ENCODE measurements around the gene KAT7. TPM values are rescaled to one million over a fixed set of nuclear protein-coding genes. Genes with fewer than 3 reads are reported as not detected.
A peak's percentile ranks its signal among the peaks of the same experiment; 100 is the strongest.

Gene KAT7
- total RNA-seq, 1 experiment from 2014 or later = 38.1 TPM

DNA sequence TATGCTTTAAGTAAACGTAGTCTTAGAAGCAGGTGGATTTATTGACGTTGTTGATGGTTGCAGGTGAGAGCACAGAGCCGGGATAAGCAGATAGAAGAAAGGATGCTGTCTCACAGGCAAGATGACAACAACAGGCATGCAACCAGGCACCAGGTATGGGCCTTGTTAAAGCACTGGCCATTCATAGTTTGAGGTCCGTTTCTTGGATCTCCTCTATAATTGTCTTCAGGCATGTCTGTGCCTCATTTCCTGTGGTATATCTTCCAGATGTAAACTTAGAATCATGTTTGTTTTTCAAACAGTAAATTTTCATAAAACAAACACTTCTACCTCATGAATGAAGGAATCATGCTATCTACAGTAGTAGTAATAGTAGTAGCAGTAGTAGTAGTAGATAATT lies 20.6 kb downstream of the KAT7 start:
- no peak for DNase-seq (ENCODE audit: low read depth)

DNA sequence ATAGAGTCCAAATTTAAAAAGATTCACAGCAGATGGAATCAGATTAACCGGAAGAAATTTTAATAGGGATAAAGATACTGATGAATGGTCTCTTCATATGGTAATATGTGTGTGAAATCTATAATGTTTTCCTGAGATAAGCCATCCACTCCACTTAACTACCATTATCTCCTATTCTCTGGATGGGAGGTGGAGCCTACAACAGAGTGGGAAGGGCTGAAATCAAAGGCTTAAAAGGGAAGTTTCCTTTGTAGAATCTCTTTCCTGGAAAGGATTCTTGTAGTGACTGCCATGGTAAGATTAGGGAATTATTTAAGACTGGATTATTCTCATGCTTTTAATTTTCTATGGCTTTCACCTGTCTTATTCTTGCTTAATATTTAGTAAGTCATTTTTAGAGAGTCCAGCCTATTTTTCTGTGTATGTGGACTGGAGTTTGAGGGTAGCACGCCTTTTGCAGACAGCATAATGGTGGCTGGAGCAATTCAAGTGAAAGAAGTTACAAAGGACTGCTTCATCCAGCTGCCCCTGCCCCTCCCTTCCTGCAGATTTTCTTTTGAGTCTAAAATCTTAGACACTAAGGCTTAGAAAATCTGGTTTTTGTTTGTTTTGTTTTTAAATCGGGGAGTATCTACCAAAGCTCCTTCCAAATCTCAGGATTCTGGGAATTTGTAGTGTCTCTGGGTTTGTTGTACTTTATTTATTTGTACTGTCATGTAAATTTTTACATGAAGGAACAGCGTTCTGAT lies 26.5 kb downstream of the KAT7 start:
- no peak for DNase-seq (ENCODE audit: low read depth)

DNA sequence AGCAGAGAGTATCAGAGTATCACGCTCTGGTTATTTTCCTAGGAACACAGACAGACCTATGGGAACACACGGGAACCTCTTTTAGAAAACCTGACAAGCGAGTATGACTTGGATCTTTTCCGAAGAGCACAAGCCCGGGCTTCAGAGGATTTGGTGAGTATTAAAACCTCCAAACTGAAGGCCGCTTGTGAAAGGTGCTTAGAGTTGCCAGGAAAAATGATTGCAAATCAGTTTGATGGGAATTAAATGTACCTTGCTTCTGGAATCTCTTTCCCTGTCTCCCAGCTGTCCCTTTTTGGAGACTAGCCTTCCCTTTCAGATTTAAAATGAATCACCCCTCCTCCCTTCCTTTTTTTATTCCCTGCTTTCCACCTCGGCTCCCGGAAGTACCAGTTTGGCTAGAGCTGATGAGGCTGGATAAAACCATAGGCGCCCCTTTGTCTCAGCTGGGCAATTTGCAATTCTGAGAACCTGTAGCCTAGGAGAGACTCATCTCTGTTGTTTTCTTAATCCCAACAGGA lies 27.3 kb downstream of the KAT7 start:
- DNase-seq (ENCODE audit: low read depth) = no peak

GRCh38 chr17:49817993-49818392 lies 29.5 kb downstream of the KAT7 start:
- no peak for DNase-seq (ENCODE audit: low read depth)

GRCh38 chr17:49819138-49819537 lies 30.7 kb downstream of the KAT7 start:
- no peak for DNase-seq (ENCODE audit: low read depth)

DNA sequence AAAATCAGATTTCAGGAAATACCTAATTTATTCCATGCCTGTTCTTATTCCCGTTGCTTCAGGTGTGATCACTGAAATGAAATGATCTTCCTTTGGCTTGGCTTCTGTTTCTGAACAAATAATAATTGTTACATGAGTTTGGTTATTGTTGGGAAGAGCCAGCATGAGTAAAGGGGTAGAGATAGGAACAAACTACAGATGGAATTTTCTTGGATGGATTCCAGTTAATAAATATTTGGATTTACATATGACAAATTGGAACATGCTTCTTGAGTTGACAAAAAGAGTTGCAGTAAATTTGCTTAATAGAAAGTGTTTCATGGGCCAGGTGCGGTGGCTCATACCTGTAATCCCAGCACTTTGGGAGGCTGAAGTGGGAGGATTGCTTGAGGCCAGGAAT lies 31.2 kb downstream of the KAT7 start:
- no peak for DNase-seq (ENCODE audit: low read depth)

DNA sequence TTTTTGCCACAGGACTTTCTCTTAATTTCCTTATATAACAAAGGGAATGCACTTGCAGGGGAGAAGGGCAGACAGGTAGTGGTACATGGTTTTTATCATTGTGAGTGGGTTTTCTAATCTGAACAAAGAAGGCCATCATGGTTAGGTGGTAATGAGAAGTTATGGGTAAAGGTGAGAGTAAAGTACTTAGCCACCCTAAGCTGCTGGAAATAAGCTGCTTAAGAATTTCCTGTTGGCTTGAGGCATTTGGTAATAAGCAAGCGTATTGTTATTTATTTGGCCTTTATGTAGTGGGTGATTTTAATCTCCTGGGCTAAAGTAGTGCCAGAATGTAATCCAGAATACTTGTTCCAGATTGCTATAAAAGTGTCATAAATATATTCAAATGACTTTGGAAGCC lies 32.3 kb downstream of the KAT7 start:
- DNase-seq (ENCODE audit: low read depth) = no peak

- DNase-seq (ENCODE audit: low read depth) = no peak
Measured at GRCh38 chr17:49821466-49821865, 33.0 kb downstream of the KAT7 start.

- no peak for DNase-seq (ENCODE audit: low read depth)
Measured at GRCh38 chr17:49821916-49822315, 33.4 kb downstream of the KAT7 start.

GRCh38 chr17:49822829-49823228 lies 34.3 kb downstream of the KAT7 start:
- DNase-seq (ENCODE audit: low read depth) = peak; percentile 43

DNA sequence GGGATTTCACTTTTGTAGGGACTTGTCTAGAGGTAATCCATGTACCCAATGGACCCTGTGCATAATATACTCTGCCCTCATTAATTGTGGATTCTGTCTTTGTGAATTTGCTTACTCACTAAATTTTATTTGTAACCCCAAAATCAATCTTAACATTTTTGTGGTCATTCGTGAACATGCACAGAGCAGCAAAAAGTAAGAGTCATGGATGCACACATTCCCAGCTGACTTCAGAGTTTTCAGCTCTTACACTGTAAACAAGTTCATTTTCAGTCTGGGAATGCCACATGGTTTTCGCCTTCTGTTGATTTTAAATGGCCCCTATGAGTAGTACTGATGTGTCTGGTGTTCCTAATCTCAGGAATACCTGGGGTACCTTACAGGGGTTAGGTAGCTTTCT lies 35.1 kb downstream of the KAT7 start:
- DNase-seq (ENCODE audit: low read depth) = no peak

DNA sequence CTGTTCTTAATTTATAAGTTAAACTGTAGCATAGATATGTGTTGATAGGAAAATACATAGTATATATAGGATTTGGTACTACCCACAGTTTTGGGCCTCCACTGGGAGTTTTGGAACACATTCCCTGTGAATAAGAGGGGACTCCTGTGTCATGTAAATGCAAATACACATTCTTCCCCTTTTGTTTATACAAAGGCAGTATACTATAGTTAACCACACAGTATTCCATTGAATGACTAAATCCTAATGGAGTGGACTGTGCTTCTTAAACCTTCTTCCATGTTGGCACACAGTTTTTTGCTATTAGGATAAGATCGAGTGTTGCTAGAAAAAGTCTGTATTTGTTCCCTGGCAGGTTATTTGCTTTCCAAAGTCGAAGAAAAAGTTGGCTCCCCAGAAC lies 37.2 kb downstream of the KAT7 start:
- DNase-seq (ENCODE audit: low read depth) = no peak

- DNase-seq (ENCODE audit: low read depth) = peak; percentile 50
Measured at GRCh38 chr17:49828325-49828724, 39.8 kb downstream of the KAT7 start.

DNA sequence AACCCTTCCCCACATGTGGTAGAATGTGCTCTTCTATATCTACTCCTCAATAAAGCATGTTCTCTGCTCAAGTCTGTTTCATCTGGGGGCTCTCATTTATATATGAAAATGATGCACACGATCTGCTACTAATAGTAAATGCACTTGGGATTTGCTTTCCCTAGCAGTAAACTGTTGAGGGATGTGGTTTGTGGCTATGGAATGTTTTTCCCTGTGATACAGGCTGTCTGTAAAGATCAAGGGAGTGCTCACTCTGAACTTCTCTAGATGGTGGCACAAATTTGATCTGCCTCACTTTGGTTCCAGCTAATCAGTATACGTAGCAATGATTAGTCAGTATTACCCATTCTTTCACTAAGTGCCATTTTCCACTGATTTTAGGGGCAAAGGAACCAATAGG lies 40.5 kb downstream of the KAT7 start:
- no peak for DNase-seq (ENCODE audit: low read depth)

DNA sequence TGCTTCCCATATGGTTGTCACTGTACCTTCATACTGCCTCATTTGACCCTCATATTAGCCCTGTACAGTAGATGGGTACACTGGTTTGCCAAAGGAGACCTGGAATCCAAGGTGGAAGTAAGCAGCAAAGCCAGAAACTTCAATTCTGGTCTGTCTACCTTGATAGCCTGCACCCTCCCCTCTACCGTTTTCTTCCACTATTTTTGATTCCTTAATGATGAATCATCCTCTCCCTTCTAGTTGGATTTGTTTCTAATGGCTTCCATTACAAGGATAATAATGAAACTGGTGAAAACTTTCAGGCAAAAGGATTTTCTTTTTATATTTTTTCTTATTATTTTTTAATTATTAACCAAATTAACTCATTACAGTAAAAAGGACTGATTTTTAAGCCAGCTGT lies 42.1 kb downstream of the KAT7 start:
- DNase-seq (ENCODE audit: low read depth) = no peak

DNA sequence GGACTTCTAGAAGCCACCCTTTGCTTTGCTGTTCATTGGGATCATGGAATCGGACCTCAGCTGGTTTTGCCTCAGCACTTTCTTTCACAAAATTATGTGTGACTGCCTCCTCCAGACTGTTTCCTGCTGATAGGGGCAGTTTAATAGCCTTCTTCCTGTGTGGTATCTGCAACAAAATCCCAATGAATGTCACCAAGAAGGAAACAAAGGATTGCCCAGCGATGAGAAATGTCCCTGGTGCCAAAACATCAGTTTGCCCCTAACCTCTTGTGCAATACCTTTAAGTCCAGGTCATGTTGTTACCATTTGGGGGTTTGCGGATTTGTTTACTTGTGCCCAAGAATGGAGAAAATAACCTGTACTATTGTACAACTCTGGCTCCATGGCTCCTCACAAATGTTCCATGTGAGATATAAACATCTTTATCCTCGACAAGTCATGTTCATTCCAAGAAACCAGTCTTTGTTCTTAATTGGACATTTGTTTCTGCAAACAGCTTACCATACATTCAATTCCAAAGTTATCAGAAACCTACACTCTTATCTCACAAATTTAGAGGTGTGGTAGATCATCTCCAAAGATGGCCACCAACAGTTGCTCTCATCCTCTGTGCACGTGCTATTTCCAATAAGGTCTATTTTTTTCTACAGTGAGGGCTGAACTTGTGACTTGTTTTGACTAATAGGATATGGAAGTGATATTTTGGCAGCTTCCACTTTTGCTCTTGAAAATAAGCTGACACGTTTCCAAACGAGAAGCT lies 44.5 kb downstream of the KAT7 start:
- DNase-seq (ENCODE audit: low read depth) = no peak

DNA sequence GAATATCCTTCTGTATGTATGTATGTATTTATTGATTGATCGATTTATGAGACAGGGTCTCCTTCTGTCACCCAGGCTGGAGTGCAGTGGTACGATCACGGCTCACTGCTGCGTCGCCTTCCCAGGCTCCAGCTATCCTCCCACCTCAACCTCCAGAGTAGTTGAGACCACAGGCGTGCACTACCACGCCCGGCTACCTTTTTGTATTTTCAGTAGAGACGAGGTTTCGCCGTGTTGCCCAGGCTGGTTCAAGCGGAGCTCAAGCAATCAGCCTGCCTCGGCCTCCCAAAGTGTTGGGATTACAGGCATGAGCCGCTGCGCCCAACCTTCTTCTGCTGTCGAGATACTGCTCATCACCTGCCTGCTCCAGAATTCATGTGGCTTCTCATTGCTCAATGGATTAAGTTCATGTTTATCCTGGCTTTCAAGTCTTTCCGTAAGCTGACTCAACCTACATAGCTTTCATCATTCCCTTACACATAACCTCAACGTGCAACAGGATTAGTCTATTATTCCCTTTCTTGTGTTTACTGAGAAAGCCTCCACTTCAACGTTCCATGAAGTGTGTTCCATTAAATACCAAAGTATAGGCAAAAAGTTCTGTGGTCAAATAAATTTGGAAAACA lies 45.8 kb downstream of the KAT7 start:
- no peak for DNase-seq (ENCODE audit: low read depth)

DNA sequence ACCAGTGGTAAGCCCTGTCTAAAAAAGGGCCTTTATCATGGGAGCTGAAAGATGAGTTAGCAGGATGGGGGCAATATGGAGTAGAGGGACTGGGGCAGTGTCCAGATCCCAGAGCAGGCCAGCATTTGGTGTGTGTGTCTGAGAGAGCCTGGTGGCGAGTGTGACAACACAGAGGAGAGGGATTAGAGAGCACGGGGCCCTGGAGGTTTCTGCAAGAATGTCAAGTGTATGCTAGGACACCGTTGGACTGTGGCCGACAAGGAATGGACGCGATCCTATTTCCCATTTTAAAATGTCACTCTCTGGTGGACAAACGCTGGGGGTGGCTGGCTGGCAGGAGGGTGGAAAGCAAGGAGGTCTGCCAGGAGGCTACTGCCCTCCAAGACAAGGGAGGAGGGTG lies 47.0 kb downstream of the KAT7 start:
- DNase-seq (ENCODE audit: low read depth) = no peak

- no peak for DNase-seq (ENCODE audit: low read depth)
Measured at GRCh38 chr17:49836111-49837030, 47.9 kb downstream of the KAT7 start.

DNA sequence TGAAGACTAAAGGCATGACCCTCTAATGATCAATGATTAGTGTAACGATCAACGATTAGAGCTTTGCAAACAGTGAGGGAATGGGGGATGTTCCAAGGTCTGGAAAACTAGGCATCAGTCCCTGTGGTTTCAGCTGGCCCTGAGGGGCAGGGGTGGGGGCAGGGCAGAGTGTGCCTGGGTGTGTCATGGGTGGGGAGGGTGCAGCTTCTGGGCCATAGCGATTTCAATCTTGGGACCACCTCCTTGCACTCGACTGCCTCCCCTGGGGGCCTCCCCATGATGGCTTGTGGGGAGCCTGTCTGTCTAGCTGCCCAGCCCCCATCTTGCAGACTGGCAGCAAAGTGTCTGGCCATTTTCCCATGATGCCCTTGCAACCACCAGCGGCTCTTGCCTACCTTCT lies 51.0 kb downstream of the KAT7 start:
- no peak for DNase-seq (ENCODE audit: low read depth)

GRCh38 chr17:49841548-49841947 lies 53.1 kb downstream of the KAT7 start:
- no peak for DNase-seq (ENCODE audit: low read depth)

DNA sequence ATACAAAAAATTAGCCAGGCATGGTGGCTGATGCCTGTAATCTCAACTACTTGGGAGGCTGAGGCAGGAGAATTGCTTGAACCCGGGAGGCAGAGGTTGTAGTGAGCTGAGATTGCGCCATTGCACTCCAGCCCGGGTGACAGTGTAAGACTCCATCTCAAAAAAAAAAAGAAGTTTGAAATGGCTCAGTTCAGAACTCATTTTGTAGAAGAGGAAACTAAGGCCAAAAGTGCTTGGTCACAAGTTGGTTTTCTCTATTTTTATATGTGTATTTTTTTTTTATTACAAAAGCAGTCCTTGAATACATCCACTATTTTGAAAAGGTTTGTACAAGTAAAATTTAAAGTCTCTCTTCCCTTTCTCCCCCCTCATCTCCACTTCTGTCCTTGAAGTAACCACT lies 53.9 kb downstream of the KAT7 start:
- DNase-seq (ENCODE audit: low read depth) = no peak

Measured in RPMI7951 (cell line).